ENCODE measurements around the gene TSGA10.

DNA sequence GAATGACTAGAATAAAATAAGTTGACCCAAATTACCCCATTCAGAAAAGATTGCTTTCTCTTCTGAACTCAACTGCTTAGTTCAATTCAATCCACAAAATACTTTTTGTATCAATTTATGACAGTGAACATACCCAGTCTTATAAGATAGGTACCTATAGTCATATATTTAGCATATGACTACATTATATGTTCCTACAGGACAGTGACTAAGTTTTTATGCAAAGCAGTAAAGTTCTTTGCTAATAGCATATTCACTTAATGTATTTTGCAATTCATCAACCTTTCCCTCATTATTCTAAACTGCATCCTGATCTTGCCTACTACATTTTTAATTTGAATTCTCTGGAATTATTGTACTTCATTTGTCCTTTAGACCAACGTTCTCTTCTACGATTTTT, 43.5 kb downstream of the TSGA10 start:
- TF ChIP-seq, protein P1, sequence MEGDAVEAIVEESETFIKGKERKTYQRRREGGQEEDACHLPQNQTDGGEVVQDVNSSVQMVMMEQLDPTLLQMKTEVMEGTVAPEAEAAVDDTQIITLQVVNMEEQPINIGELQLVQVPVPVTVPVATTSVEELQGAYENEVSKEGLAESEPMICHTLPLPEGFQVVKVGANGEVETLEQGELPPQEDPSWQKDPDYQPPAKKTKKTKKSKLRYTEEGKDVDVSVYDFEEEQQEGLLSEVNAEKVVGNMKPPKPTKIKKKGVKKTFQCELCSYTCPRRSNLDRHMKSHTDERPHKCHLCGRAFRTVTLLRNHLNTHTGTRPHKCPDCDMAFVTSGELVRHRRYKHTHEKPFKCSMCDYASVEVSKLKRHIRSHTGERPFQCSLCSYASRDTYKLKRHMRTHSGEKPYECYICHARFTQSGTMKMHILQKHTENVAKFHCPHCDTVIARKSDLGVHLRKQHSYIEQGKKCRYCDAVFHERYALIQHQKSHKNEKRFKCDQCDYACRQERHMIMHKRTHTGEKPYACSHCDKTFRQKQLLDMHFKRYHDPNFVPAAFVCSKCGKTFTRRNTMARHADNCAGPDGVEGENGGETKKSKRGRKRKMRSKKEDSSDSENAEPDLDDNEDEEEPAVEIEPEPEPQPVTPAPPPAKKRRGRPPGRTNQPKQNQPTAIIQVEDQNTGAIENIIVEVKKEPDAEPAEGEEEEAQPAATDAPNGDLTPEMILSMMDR (conservative IDR thresholded peaks at IDR 0.05; ENCODE audit: low read depth in 2 of 2) = no peak
- TF ChIP-seq POLR2AphosphoS5 (IDR thresholded peaks at IDR 0.05; ENCODE audit: low read depth) (no peak), REST (IDR thresholded peaks at IDR 0.05; ENCODE audit: unreplicated experiment) (no peak), EZH2 (IDR thresholded peaks at IDR 0.05; ENCODE audit: low read depth, unreplicated experiment) (no peak), JUNB (IDR thresholded peaks at IDR 0.05; ENCODE audit: unreplicated experiment) (no peak), EZH2phosphoT487 (IDR thresholded peaks at IDR 0.05; ENCODE audit: unreplicated experiment) (no peak), CREB1 (CRISPR knock-in tag; IDR thresholded peaks at IDR 0.05; ENCODE audit: low read depth) (no peak), STAT1 (IDR thresholded peaks at IDR 0.05; ENCODE audit: unreplicated experiment) (no peak)
- TF ChIP-seq, protein P2, sequence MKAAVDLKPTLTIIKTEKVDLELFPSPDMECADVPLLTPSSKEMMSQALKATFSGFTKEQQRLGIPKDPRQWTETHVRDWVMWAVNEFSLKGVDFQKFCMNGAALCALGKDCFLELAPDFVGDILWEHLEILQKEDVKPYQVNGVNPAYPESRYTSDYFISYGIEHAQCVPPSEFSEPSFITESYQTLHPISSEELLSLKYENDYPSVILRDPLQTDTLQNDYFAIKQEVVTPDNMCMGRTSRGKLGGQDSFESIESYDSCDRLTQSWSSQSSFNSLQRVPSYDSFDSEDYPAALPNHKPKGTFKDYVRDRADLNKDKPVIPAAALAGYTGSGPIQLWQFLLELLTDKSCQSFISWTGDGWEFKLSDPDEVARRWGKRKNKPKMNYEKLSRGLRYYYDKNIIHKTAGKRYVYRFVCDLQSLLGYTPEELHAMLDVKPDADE (IDR thresholded peaks at IDR 0.05) = no peak

Data from GM23338 (cell line).